ENCODE measurements around the gene GAK.

Gene GAK

GRCh38 chr4:831483-831805, 100.7 kb downstream of the GAK start:
- no peak for FAIRE-seq
- no peak for DNase-seq (ENCODE audit: low spot score)

GRCh38 chr4:830601-831482, 101.3 kb downstream of the GAK start:
- no peak for DNase-seq (ENCODE audit: low spot score)
- no peak for FAIRE-seq

GRCh38 chr4:829761-830600, 102.1 kb downstream of the GAK start:
- DNase-seq (ENCODE audit: low spot score) = no peak
- no peak for FAIRE-seq

- no peak for DNase-seq (ENCODE audit: low spot score)
- no peak for FAIRE-seq
Observed at GRCh38 chr4:829291-829690, 102.8 kb downstream of the GAK start.

GRCh38 chr4:828641-829271, 103.4 kb downstream of the GAK start:
- DNase-seq (ENCODE audit: low spot score) = no peak

GRCh38 chr4:827209-828081, 104.7 kb downstream of the GAK start:
- FAIRE-seq = no peak
- no peak for DNase-seq (ENCODE audit: low spot score)

More at GRCh38 chr4:828641-829271, 103.4 kb downstream of the GAK start:
- FAIRE-seq = no peak

GRCh38 chr4:826508-827208, 105.5 kb downstream of the GAK start:
- DNase-seq (ENCODE audit: low spot score) (no peak), FAIRE-seq (no peak)

GRCh38 chr4:825971-826330, 106.2 kb downstream of the GAK start, which contains the start of gene CPLX1:
TSS of gene CPLX1 (minus strand) at chr4:826129. CDS start at chr4:824522, 1,607 bp downstream.
- FAIRE-seq = no peak
- DNase-seq (ENCODE audit: low spot score) = peak; percentile 69

- FAIRE-seq = no peak
- peak; percentile 54 for DNase-seq (ENCODE audit: low spot score)
Observed at GRCh38 chr4:825063-825970, 106.8 kb downstream of the GAK start.

- no peak for DNase-seq (ENCODE audit: low spot score)
Observed at GRCh38 chr4:824461-825062, 107.6 kb downstream of the GAK start.

GRCh38 chr4:823761-824460, 108.2 kb downstream of the GAK start:
- DNase-seq (ENCODE audit: low spot score) (no peak), FAIRE-seq (no peak)

More at GRCh38 chr4:824461-825062, 107.6 kb downstream of the GAK start:
- no peak for FAIRE-seq

GRCh38 chr4:823176-823760, 108.8 kb downstream of the GAK start:
- no peak for FAIRE-seq
- no peak for DNase-seq (ENCODE audit: low spot score)

GRCh38 chr4:822361-823175, 109.5 kb downstream of the GAK start:
- FAIRE-seq (no peak), DNase-seq (ENCODE audit: low spot score) (no peak)

- FAIRE-seq (no peak), DNase-seq (ENCODE audit: low spot score) (no peak)
Observed at GRCh38 chr4:821631-822030, 110.5 kb downstream of the GAK start.

- DNase-seq (ENCODE audit: low spot score) (no peak), FAIRE-seq (no peak)
Observed at GRCh38 chr4:821181-821591, 110.9 kb downstream of the GAK start.

GRCh38 chr4:820230-821172, 111.6 kb downstream of the GAK start:
- no peak for FAIRE-seq

More at GRCh38 chr4:820230-821172, 111.6 kb downstream of the GAK start:
- no peak for DNase-seq (ENCODE audit: low spot score)
